ENCODE data around the gene TUBGCP2.

DNA sequence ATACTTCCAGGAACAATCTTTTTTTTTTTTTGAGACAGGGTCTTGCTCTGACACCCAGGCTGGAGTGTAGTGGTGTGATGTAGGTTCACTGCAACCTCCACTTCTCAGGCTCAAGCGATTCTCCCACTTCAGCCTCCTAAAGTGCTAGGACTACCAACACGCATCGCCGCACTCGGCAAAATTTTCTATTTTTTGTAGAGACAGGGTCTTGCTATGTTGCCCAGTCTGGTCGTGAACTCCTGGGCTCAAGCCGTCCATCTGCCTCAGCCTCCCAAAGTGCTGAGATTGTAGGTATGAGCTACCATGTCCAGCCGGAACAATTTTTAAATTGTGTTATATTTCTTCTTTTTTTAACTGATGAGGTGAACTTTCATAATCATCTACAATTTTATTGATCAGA lies 2.1 kb upstream of the TUBGCP2 start:
- TF ChIP-seq, protein P1, sequence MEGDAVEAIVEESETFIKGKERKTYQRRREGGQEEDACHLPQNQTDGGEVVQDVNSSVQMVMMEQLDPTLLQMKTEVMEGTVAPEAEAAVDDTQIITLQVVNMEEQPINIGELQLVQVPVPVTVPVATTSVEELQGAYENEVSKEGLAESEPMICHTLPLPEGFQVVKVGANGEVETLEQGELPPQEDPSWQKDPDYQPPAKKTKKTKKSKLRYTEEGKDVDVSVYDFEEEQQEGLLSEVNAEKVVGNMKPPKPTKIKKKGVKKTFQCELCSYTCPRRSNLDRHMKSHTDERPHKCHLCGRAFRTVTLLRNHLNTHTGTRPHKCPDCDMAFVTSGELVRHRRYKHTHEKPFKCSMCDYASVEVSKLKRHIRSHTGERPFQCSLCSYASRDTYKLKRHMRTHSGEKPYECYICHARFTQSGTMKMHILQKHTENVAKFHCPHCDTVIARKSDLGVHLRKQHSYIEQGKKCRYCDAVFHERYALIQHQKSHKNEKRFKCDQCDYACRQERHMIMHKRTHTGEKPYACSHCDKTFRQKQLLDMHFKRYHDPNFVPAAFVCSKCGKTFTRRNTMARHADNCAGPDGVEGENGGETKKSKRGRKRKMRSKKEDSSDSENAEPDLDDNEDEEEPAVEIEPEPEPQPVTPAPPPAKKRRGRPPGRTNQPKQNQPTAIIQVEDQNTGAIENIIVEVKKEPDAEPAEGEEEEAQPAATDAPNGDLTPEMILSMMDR (IDR thresholded peaks at IDR 0.05 in 2 of 3, conservative IDR thresholded peaks at IDR 0.05 in 1 of 3; ENCODE audit: borderline replicate concordance in 1 of 3, insufficient read depth in 1 of 3, low read depth in 2 of 3, low read length in 2 of 3) = no peak
- no peak for TF ChIP-seq YY1 (IDR thresholded peaks at IDR 0.05; ENCODE audit: extremely low read depth, insufficient replicate concordance, low read depth, low read length)
- TF ChIP-seq POLR2AphosphoS5 (IDR thresholded peaks at IDR 0.05; ENCODE audit: low read depth, low read length) = no peak
- TF ChIP-seq EZH2 (IDR thresholded peaks at IDR 0.05) = no peak
